HG03439 (cell line): ENCODE results near the gene EEPD1.
"Not testable (repeated sequence)": the region's sequence is repeated elsewhere in the genome, so short reads cannot be mapped to it uniquely, and the experiment has no call there.

Experiments used
- ATAC-seq: cut with Tn5 transposase; IDR thresholded peaks from one replicate; pipeline ENCODE4 v1.9.1; 2021; ENCODE audit warnings: mild to moderate bottlenecking, moderate library complexity; ENCODE audit not compliant: unreplicated experiment

The EEPD1 gene

DNA sequence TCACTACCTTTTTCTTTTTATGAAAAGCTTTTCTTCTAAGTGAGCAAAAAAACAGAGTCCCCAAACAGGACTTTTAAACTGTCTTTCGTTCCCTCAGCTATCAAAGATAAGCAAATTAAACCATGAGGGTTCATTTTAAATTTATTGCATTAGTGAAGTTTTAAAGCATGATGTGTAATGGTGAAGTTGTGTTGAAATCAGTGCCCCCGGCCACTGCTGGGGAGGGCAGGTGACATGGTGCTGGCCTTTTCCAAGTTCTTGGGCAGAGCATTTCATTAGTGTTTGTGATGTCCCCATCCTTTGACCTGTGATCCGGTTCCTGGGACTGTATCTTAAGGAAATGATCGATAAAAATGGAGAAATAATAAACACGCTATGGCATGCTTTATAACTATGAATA lies 96.0 kb downstream of the EEPD1 start:
- no peak for ATAC-seq

DNA sequence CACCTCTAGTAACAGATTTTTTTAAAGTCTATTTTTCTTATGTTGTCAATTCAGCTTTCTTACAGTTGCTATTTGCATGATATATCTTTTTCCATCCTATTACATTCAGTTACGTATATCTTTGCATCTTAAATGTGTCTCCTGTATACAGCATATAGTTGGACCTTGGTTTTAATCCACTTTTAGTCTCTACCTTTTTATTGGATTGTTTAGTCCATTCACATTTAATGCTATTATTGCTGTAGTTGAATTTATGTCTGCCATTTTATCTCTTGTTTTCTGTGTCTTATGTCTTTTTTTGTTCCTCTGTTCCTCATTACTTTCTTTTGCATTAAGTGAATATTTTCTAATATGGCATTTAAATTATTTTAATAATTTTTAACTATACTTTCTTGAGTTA lies 100.6 kb downstream of the EEPD1 start:
- no peak for ATAC-seq

- ATAC-seq, result not testable (repeated sequence)
Measured at GRCh38 chr7:36258510-36259259, 105.6 kb downstream of the EEPD1 start.

DNA sequence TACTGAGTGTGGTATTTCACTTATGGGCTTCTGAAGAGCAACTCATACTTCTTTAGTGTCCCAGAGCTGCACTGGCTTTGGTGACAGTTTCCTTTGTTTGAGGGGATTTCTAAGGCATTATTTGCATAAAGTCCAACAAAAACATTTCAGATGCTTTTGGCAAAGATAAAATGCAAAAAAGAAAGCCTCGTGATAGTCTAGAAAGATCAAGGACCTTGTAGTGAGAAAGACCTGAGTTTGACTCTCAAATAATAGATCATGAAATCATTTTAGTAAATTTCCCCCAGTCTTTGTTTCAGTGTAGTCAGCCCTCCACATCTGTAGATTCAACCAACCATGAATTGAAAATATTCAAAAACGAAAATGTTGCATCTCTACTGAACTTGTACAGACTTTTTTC lies 107.4 kb downstream of the EEPD1 start:
- ATAC-seq, result no peak

- ATAC-seq, result no peak
Measured at GRCh38 chr7:36261019-36261754, 108.1 kb downstream of the EEPD1 start.

DNA sequence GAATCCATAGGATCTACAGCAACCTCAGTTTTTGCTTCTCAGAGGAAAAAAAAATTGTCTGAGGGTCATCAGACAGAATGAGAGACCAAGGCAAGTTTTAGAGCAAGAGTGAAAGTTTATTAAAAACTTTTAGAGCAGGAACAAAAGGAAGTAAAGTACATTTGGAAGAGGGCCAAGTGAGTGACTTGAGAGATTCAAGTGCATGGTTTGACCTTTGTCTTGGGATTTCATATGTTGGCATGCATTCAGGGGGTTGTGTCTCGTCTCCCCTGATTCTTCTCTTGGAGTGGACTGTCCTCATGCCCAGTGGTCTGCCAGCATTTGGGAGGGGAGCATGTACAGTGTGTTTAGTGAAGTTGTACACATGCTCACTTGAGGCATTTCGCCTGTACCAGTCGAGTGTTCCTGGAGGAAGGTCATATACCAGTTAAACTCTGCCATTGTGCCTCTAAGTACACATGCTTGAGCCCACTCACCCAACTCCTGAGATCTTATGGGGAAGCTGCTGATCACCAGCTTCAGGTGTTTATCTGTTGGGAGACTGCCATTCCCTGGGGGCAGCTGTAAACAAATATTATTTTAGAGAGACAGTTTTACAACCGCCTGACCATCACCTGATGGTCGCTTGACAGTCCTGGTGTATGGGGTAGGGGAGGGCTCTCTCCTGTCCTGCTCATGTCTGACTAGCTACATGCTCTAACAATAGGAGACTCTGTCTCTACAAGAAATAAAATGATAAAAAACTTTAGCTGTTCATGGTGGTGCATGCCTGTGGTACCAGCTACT lies 109.4 kb downstream of the EEPD1 start:
- no peak for ATAC-seq

DNA sequence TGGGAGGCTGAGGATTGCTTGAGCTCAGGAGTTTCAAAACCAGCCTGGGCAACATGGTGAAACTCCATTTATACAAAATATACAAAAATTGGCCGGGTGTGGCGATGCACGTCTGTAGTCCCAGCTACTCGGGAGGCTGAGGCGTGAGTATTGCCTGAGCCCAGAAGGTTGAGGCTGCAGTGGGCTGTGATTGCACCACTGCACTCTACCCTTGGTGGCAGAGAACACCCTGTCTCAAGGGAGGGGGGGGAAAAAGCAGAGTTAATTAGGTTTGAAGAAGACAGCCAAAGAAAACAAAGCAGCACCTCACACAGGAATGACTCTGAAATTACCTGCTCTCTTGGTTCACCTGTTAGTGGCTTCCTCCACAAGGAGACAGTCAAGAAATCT lies 110.0 kb downstream of the EEPD1 start:
- no peak for ATAC-seq

DNA sequence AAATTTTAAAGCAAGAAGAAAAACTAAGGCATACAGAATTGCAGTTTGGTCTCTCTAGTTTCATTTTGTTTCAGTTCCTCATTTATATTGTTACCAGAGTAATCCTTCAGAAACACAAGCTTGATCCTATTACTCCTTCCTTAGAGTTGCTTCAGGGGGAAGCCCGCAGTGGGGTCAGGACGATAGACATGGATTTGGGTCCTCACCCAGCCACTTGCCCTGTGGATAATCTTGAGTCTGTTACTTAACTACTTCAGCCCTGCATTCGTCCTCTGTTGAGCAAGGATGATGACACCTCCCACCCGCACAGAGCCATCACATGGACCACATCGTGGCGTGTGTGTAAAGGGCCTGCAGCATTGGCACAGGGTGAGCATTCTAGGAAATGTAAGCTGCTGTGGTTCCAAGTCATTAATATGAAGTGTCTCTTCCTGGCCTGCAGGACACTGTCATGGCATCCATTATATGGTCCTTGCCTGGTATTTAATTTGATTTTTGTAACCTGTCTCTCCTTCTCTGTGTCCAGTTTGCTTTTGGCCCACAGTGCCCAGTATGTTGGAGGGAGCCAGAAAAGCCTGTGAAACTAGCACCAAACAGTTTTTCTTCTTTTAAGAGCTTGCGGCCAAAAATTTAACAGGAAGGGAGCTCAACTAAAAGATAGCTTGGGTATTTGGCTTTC lies 111.2 kb downstream of the EEPD1 start:
- no peak for ATAC-seq

GRCh38 chr7:36264913-36265516 lies 112.0 kb downstream of the EEPD1 start:
- no peak for ATAC-seq

GRCh38 chr7:36265680-36266079 lies 112.6 kb downstream of the EEPD1 start:
- ATAC-seq, result no peak

- ATAC-seq, result no peak
Measured at GRCh38 chr7:36266190-36266589, 113.1 kb downstream of the EEPD1 start.

GRCh38 chr7:36266683-36267082 lies 113.6 kb downstream of the EEPD1 start:
- no peak for ATAC-seq

DNA sequence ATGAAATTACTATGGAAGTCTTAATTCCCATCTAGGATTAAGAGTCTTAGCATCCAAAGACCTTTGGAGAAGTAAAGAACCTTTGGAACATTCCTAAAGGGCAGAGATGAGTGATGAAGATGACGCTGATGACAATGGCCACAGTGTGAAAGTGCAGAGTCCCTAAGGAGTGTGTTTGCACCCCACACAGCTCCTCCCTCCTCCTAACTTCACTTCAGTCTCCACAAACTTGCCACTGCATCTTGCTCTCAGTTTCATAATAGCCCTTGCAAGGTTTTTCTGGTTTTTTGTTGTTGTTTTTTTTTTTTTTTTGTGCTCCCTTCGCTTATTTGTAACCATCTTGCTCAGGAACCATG lies 119.1 kb downstream of the EEPD1 start:
- ATAC-seq, result no peak

- ATAC-seq, result no peak
Measured at GRCh38 chr7:36272567-36273269, 119.7 kb downstream of the EEPD1 start.

DNA sequence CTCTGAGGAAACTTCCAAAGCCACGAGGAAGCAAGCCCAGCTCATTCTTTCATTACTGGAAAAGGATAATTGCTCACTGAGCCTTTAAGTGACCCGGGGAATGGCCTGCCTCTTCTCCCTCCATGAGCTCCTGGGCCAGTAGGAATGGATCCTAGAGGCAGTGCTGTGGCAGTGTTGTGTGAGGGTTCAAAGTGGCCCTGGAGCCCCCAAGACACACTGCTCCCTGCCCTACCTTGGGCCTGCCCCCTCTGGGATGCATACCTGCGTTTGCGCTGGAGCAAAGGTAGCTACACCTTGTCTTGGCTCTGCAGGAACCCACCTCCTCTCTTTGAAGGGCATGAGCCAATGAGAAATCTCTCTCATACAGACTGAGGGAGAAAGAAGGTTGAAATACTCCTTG lies 120.8 kb downstream of the EEPD1 start:
- no peak for ATAC-seq

GRCh38 chr7:36275735-36276284 lies 122.8 kb downstream of the EEPD1 start:
- ATAC-seq, result no peak

DNA sequence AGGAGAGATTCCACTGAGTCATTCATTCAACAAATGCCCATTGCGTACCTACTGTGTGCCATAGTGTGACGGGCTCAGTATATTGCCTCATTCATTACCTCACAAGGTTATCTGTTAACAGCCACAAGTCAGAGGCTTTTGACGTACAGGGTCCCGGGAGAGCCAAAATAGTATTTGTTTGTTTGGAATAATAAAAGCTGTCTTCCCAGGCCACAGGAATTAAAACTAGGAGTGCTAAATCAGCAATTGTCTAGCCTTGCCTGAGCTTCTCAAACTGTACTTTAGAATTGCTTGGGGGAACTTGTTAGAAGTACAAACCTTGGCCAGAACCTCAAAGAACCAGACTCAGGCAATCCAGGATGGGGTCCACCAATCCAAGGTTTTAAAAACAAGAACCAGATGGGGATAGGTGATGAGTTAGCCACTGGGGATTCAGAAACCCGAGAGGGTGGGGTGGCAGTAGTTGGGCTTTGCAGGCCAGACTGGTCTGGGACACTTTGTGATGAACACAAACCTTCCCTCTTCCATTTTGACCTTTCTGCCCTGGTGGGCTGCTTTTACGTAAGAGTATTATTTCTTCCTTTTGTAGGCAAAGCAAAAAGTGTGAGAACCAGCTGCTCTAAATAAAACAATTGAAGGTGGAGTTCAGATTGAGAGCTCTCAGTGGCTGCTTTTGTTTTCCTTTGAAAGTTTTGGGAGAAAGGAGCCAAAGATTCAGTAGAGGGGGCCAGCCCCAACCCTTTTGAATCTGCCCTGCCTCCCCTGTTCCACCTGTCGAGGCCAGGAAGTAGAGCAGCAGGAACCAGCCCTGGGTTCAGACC lies 123.6 kb downstream of the EEPD1 start:
- ATAC-seq, result no peak

DNA sequence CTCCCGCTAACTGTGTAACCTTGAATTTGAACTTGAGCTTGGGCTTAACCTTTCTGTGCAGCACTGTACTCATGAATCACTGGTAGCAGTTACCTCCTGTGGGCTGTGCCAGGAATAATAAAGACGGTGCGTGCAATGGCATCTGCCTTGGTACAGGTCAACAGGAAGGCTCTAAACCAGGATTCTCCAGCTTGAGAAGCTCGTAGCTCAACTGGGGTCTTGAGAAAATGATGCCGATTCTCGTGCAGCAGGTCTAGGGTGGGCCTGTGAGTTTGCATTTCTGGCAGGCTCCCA lies 124.1 kb downstream of the EEPD1 start:
- ATAC-seq, result no peak

- no peak for ATAC-seq
Measured at GRCh38 chr7:36278069-36278619, 125.1 kb downstream of the EEPD1 start.
